H54 (cell line): Measurements from ENCODE around the gene AASDH.
"Not testable (repeated sequence)": the region's sequence is repeated elsewhere in the genome, so short reads cannot be mapped to it uniquely, and the experiment has no call there.

Source experiments
- DNase-seq: peaks from one replicate; pipeline ENCODE4 v3.0.0; 2011; ENCODE audit warnings: low spot score, mixed read lengths; ENCODE audit not compliant: insufficient read length
- FAIRE-seq: peaks from 3 replicates; lab custom pipeline; 2011; peaks lifted over from hg19 to GRCh38; lab: Jason Lieb, UNC
- POLR2A ChIP-seq: IDR thresholded peaks from 2 replicates; pipeline ENCODE4 v1.6.1; 2011; ENCODE audit warnings: low read depth, mild to moderate bottlenecking, low read length

Gene AASDH

DNA sequence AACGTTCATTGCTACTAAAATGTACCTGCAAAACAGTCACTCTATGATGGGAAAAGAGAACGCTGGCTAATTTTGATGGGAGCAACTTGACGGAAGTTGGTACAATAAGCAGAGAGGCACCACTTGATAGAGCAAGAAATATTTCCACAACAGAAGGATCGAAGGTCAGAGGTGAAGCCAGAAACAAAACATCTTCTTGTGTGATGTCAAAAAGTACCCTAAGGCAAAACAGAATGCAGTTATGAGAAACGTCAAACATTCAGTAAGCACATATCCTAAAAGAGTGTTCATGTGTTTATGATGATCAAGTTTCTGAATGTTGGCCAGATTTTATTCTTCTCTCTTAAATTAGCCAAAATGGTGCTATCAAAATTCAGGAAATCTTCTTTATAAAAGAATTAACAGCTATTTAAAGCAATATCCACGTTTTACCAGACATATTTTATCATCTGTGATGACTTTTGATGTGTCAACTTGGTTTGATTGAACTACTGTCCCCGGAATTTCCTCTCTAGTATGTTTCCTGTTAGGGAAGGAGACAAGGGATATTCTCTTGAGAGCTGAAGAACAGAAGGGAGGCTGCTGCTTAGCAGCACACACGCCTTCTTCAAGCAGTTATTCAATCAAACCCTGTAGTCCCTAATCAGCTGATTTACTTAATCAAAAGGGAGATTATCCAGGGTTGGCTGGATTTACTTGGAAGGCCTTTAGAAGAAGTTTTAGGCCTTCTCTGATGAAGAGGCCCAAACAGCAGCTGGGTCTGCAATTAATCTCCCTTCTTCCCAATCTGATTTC lies 15.7 kb downstream of the AASDH start:
- TF ChIP-seq POLR2A, result no peak
- DNase-seq (no peak), FAIRE-seq (no peak)

DNA sequence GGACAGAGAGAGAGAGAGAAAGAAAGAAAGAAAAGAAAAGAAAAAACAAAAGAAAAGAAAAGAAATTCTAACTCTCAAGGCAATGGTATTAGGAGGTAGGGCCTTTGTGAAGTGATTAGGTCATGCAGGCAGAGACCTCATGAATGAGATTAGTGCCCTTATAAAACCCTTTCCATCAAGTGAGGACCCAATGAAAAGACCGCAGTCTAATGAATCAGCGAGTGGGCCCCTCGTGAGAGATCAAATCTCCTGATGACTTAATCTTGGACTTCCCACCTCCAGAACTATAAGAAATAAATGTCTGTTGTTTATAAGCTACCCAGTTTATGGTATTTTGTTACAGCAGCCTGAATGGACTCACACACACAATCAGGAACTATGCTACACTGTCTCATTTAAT lies 16.9 kb downstream of the AASDH start:
- no peak for TF ChIP-seq POLR2A
- no peak for DNase-seq
- no peak for FAIRE-seq

- DNase-seq, FAIRE-seq: not testable (repeated sequence)
Observed at GRCh38 chr4:56362981-56363380, 24.3 kb downstream of the AASDH start.

GRCh38 chr4:56360071-56360470 lies 27.2 kb downstream of the AASDH start:
- FAIRE-seq (no peak), DNase-seq (no peak)
- TF ChIP-seq POLR2A, result no peak

GRCh38 chr4:56356650-56357049 lies 30.6 kb downstream of the AASDH start:
- TF ChIP-seq POLR2A, result no peak
- no peak for FAIRE-seq

GRCh38 chr4:56348576-56348975 lies 38.7 kb downstream of the AASDH start:
- FAIRE-seq (no peak), DNase-seq (no peak)
- no peak for TF ChIP-seq POLR2A

More at GRCh38 chr4:56356650-56357049, 30.6 kb downstream of the AASDH start:
- DNase-seq, result no peak

GRCh38 chr4:56345458-56345857 lies 41.8 kb downstream of the AASDH start:
- FAIRE-seq (no peak), DNase-seq (no peak)
- TF ChIP-seq POLR2A, result no peak

DNA sequence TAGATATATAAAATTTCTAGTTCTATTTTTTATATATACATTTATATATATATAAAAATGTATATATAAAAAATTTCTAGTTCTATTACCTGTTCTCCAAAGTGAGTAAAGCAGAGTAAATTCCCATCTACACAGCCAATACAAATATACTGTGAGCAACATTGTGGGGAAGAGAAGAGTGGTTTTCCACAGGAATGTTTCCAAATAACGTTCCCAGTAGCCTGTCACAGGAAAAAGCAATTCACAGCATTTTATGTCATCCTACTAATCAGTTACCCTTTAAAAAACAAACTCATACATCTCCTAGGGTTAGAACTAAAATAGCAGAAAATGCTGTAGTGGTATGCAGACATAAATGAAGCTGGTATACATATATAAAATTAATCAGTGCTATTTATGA lies 44.5 kb downstream of the AASDH start:
- no peak for FAIRE-seq
- TF ChIP-seq POLR2A, result no peak
- DNase-seq, result no peak

DNA sequence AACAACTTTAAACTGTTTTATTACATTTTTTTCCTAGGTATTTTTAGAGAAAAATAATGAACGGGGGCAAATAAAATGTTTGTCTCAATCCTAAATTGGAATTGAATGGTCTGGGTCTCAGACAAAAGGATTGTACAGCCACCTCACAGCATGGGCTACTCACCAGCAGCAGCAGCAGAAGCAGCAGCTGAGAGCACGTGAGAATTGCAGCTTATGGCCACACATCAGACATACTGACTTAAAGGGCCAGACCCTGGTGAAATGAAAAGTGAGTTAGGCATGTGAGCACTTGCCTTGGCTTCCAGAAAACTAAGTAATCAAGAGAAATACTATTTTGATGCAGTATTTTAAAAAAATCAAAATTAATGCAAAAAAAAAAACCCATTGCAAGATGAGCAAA lies 56.6 kb downstream of the AASDH start:
- FAIRE-seq (no peak), DNase-seq (no peak)
- TF ChIP-seq POLR2A, result no peak

GRCh38 chr4:56326363-56326762 lies 60.9 kb downstream of the AASDH start:
- FAIRE-seq (no peak), DNase-seq (no peak)
- TF ChIP-seq POLR2A, result no peak

GRCh38 chr4:56324011-56324610 lies 63.2 kb downstream of the AASDH start:
- TF ChIP-seq POLR2A, result no peak
- no peak for DNase-seq
- no peak for FAIRE-seq

DNA sequence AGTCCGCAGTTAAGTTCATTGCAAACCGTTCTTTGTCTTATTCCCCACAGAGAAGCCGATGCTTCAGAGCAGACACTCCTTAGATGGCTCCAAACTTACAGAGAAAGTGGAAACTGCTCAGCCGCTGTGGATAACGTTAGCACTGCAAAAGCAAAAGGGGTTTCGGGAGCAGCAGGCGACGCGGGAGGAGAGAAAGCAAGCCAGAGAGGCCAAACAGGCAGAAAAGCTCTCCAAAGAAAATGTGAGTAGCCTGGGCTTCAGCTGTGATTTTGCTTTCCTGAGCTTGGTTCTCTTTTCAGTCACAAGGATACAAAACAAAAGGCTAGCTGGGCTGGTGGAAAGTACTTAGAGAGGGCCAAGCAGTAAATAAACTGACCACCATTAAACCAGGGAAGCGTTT lies 64.0 kb downstream of the AASDH start:
- FAIRE-seq (no peak), DNase-seq (no peak)
- no peak for TF ChIP-seq POLR2A

DNA sequence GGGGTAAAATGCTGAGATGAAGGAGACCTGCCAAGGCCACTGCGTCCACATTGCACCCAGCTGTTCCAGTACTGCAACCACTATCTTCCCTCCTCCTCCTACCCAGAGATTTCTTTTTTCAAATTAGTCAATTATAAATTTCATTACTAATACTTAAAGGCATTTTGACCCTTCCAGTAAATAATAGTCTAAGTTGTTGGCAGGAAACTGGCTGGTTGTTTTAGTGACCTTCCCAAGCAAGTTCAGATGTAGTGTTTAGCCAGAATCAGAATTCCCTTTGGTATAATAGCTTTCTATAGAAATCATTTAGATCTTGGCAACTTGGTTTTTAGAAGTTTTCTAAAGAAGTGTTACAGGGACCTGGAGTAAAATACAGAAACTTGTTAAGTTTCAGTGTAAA lies 66.0 kb downstream of the AASDH start:
- no peak for FAIRE-seq
- no peak for TF ChIP-seq POLR2A
- DNase-seq, result no peak

- no peak for TF ChIP-seq POLR2A
- DNase-seq (peak; percentile 20), FAIRE-seq (no peak)
Observed at GRCh38 chr4:56320293-56320692, 67.0 kb downstream of the AASDH start.

GRCh38 chr4:56318555-56318954 lies 68.7 kb downstream of the AASDH start:
- FAIRE-seq (no peak), DNase-seq (no peak)
- no peak for TF ChIP-seq POLR2A
